GM18858 (cell line): Measurements from ENCODE around the gene UGT1A3.
"Not testable (repeated sequence)": the region's sequence is repeated elsewhere in the genome, so short reads cannot be mapped to it uniquely, and the experiment has no call there.

Source experiments
- ATAC-seq: cut with Tn5 transposase; IDR thresholded peaks from one replicate; pipeline ENCODE4 v1.9.1; 2021; ENCODE audit not compliant: unreplicated experiment

Gene UGT1A3

DNA sequence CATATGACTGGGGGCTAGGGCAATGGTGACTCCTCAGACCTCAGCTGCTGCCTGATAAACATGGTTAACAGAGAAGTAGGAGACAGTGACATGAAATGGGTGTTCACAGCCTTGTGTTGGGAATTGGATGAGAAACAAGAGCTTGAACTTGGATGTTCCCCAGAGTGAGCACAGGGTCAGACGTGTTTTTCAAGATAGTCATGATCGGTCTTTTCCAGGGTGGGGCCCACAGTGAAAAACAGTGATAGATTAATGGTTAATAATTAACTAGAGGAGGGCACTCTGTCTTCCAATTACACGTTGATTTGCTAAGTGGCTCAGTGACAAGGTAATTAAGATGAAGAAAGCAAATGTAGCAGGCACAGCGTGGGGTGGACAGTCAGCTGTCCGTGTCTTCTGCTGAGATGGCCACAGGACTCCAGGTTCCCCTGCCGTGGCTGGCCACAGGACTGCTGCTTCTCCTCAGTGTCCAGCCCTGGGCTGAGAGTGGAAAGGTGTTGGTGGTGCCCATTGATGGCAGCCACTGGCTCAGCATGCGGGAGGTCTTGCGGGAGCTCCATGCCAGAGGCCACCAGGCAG is at the start of gene UGT1A3:
TSS of gene UGT1A3 (plus strand) at position 320 of the 579 bp plus-strand sequence. CDS start at position 405, 85 bp downstream.
- ATAC-seq, result no peak

DNA sequence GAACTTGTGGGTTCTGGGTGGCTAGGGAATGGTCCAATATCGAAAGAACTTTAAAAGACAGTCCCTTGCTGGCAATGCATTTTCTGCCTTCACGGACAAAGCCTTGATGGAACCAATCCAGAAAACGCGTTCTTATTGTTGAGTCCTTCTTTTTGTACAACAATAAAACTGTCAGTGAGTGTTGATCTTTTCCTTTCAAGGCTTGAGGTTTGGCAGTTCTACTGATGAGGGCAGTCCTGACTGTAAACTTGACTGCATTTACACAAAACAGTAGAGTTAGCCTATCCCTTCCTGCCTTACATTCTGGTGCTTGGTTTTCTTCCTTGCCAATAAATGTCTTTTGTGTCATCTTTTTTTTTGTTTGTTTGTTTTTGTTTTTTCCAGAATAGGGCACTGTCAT is 49.6 kb upstream of the UGT1A3 start:
- ATAC-seq, result no peak

DNA sequence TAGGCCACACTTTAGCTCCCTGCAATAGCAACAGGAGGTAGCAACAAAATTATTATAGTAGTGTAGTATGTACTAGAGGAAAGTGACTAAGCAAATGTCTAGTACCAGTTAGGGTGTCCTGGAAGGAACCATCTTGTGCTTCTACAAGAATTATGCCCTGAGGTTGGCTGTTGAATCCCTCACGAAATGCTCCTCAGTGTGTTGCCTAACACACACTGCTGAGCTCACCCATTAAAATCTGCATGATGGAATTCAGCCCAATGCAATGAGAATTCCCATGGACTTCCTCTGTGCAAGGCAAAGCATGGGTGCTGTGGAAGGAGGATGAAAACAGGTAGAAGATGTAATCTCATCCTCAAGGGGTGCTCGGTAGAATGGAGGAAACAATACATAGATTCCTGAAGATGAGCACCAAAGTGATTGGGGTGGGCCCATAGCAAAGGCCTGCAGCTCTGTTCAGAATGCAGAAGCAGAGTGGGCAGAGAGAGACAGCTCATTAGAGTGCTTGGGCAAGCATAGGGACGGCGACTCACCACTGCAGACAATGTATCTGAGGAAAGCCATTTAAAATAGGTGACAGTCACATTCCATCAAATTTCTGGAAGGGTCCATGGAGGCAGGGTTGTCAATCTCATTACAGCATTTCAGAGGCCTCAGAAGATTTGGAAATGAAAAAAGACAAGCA is 48.3 kb upstream of the UGT1A3 start:
- no peak for ATAC-seq

DNA sequence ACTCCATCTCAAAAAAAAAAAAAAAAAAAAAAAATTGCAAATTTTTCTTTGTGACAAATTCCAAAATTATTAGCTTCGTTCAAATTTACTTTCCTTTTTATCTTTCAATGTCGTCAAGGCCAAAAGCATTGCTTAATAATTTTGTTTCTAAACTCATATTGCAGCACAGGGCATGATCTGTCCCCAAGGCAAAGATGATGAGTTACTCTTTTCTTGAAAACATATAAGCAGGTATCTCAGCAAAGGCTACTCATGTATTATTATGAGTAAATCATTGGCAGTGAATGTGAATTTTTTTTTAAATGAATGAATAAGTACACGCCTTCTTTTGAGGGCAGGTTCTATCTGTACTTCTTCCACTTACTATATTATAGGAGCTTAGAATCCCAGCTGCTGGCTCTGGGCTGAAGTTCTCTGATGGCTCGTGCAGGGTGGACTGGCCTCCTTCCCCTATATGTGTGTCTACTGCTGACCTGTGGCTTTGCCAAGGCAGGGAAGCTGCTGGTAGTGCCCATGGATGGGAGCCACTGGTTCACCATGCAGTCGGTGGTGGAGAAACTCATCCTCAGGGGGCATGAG is 47.2 kb upstream of the UGT1A3 start, which contains the start of gene UGT1A7:
TSS of gene UGT1A7 (plus strand) at position 381 of the 579 bp plus-strand sequence. CDS start at position 418, 37 bp downstream.
- ATAC-seq, result no peak

DNA sequence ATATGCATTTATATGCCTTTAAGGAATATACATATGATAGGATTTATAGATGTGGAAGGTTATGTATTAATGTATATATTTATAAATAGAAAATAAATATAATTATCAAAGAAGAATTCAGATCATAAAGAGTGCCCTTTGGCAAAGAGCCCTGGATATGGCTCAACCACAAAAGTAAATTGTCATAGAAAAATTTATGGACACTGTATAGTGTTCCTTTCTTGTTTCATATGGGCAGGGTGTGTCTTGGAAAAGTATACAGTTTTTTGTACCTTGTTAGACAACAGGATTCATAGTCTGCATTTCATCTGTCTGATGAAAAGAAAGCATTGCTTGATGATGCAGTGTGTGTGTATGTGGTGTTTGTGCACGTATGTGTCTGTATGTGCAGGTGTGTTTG is 44.2 kb upstream of the UGT1A3 start:
- no peak for ATAC-seq

DNA sequence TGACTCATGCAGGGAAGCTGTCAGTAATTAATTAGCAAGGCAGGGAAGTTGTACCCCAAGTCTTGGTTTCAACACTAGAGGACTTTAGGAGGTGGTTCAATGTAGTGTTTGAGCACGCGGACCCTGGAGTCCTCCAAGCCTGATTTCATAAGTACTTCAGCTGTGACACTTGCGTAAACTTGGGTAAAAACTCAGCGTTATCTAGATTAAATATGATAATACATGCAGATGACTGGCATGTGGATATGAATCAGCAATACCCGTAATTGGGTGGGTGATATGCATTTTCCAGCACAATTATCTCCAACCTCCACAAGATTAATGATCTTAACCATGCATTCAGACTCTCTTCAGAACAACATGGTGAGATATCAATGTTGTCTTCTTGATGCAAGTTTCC is 41.9 kb upstream of the UGT1A3 start:
- no peak for ATAC-seq

DNA sequence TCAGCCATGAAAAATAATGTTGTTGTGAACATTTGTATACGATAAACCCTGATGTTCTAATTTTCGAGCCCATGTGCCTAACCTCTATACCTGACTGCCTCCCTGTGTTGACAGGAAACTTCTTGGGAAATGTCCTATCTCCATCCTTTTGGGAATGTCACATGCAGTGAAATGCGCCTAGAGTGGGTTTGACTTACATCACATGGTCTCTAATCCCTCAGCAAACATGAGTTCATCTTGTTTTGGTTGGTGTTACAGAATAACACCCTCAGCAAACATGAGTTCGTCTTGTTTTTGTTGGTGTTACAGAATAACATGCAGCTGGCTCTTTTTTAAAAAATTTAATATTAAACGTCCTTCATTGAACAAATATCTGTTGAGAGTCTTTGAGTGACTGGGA is 40.5 kb upstream of the UGT1A3 start:
- ATAC-seq, result no peak

DNA sequence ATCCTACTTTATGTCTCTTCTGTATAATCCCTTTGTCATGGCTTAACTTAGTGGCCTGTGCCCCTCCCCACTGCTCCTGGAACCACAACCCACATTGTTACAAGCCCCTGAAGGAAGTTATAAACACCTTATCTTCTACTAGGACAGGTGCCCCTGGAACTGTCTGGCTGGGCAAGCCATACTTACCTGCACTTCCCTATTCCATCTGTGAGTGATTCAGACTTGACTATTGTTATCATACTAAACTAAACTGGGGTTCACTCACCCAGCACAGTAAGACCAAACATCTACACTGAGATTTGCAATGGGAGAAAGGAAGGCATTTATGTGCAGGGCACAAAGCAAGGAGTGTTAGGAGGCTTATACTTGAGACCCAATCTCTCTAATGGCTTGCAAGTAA is 39.8 kb upstream of the UGT1A3 start:
- no peak for ATAC-seq

DNA sequence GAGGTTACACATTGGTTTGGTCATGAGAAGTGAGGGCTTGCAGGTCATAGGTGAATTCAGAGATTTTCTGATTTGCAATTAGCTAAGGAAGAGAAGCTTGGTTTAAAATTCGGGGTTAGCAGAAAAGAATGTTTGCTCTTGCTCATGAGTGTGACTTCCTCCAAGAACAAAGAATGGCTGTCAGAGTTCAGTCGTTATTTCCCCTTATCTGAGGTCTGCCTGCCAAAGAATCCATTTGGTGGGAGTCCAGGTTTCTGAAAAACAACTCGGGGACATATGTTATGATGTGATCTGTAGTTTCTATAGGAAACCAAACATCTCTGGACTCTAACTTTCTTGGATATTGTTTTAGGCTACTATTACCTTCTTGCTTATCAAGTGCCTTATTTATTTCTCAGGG is 39.3 kb upstream of the UGT1A3 start:
- no peak for ATAC-seq

DNA sequence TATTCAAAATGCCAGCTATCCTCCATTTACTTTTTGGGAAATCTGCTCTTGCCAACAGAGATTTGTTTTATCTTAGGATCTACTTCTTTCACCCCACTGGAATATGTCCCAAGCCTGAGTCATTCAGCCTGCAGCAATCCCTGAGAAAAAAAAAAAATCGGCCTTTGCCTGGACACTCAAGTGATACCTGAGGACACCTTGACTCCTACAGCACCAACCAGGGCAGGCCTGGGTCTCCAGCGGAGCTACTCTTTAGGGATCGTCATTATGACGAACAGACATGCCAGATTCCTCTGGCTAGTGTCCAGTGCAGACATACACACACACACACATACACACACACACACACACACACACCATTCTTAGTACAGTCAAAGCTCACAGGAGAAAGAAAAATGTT is 38.4 kb upstream of the UGT1A3 start:
- no peak for ATAC-seq

DNA sequence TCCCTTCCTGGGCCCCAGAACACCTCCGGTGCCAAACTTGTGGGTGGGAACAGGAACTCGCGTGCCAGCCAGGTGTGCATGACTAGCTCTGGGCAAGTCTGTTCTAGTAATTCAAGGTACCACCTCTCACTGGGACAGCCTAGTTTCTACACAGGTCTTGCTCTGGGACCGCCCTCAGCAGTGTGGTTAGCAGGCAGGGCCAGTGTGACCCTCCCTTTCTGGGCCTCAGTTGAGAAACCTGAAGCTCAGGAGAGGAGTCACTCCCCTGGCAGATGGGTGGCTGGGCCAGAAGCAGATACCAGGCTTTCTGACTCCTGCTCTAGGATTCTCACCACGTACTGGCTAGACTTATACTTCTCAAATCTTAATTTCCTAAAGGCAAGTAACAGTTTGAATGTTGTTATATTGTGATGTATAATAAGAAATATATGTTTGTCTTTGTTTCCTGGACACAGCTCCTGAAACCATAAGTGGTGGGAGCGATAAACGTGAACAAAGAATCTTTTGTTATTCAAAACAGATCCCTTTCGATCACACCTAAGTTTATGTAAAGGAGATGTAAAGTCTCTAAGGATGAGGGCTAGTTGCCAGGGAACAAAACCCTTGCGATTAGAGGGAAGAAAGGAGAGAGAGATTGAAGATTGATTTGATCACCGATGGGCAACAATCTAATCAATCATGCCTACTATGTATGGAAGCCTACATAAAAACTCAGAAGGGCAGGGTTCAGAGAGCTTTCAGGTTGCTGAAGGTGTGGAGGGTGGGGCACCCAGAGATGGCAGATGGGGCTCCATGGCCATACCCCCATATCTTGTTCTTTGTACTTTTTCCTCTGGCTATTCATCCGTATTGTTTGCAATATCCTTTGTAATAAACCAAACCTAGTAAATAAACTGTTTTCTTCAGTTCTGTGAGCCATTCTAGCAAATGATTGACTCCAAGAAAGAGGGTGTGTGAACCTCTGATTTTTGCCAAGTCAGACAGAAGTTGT is 37.1 kb upstream of the UGT1A3 start:
- ATAC-seq, result no peak

DNA sequence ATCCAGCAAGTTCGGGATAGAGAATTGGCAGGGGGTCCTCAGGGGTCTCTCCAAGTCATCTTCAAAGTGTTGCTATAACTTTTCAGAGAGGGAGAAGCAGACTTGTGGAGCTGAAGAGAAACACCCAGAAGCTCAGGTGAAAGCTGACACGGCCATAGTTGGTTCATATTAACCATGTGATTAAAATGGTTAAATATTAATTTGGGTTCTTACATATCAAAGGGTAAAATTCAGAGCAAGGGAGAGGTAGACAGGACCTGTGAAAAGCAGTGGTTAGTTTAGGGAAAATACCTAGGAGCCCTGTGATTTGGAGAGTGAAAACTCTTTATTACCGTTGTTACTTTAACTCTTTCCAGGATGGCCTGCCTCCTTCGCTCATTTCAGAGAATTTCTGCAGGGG is 36.2 kb upstream of the UGT1A3 start, which contains the start of gene UGT1A6:
TSS of gene UGT1A6 (plus strand) at position 243 of the 400 bp plus-strand sequence. CDS start at position 358, 115 bp downstream.
- ATAC-seq, result no peak

DNA sequence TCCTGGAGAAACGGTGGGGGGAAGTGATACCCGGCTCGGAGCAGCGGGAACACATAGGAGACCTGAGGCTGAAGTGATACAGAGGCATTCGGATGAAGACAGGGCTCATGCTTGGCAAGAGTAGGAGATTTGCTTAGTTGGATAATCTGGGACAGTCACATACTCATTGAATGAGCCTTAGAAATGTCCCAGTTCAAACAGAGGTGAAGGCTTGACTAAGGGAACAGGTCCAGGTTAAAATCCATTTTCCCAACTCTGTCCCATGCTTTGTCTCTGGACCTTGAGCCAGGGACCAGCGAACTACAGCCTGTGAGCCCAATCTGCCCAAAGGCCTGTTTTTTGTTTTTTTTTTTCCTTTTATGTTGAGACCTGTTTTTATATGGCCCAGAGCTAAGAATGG is 34.9 kb upstream of the UGT1A3 start:
- ATAC-seq, result no peak

DNA sequence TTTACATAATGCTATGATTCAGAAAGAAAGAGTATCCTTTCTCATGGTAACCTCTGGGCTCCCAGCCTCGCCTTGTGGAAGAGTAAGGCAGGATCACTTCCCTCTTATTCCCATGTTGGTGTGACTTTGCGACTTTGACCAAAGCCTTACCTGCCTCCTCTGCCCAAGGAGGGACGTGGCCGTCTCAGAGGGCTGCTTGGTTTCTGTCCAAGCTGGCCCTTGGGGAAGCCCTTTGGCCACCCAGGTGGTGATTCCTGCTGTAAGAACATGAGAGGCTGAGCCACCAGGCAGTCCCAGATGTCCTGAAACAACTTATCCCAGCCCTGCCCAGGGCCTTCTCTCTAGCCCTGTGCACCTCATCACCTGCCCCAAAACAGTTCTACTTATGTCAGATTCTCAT is 30.1 kb upstream of the UGT1A3 start:
- ATAC-seq, result no peak

DNA sequence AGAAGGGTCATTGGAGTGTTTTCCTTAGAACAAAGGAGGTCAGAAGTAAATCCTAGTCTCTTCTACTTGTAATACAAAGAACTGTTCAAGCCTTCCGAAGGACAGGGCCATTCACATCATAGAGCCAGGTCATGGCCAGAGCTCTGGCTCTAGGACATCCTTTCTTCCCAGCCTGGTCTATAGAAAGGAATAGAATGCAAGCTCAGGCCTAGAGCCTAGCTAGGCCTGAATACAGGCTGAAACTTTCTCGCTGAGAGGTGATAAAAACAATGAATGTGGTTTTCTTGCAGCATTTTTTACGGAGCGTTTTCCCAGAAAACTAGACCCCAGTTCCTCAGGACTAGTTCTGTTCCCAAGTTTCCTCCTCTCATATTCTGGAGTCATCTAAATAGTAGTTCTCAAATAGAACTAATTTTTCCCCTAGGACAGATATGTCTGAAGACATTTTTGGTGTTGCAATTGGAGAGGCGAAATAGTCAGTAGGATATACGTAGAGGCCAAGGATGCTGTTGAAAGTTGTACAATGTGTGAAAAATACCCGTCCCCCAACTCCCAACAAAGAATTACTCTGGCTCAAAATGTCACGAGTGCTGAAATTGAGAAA is 29.3 kb upstream of the UGT1A3 start:
- no peak for ATAC-seq

DNA sequence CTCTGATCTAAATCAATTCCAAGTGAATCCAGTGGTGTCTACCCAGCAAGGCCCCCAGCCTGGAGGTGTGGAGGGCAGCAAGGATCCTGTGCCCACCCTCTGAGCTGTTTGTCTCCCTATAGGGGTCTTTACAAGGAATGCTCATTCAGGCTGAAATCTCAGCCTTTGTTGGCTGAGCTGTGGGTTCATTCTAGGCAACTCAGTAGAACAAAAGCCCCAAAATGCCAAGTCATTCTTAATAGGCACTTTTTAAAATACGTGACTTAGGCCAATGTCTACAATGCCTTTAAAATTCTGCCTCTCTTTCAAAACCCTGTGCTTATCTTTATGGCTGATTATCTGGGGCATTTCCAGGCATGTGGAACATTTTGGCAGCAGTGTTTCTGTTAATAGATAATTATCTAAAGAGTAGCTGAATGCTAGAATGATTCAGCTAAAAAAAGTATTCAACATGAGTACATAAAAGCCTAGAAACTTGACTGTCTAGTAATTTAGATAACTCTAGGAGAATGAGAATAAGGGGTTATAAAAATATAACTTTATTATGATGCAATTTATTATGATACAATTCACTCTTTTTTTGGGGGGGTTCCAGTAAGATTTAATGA is 28.7 kb upstream of the UGT1A3 start:
- no peak for ATAC-seq

DNA sequence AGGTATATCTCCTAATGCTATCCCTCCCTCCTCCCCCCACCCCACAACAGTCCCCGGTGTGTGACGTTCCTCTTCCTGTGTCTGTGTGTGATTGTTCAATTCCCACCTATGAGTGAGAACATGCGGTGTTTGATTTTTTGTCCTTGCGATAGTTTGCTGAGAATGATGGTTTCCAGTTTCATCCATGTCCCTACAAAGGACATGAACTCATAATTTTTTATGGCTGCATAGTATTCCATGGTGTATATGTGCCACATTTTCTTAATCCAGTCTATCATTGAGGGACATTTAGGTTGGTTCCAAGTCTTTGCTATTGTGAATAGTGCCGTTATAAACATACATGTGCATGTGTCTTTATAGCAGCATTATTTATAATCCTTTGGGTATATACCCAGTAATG is 28.0 kb upstream of the UGT1A3 start:
- not testable (repeated sequence) for ATAC-seq

DNA sequence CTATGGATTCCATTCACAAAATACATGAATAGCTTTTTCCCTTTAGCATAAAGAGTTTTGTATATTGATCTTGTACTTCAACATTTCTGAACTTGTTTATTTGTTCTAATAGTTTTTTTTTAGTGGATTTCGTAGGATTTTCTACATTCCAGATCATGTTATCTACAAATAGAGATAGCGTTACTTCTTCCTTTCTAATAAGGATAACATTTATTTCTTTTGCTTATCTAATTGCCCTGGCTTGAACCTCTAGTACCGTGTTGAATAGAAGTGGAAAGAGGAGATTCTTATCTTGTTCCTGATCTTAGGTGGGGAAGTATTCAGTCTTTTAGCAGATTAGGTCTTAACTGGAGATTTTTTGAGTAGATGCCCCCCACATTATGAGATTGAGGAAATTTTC is 26.6 kb upstream of the UGT1A3 start:
- ATAC-seq, result no peak

DNA sequence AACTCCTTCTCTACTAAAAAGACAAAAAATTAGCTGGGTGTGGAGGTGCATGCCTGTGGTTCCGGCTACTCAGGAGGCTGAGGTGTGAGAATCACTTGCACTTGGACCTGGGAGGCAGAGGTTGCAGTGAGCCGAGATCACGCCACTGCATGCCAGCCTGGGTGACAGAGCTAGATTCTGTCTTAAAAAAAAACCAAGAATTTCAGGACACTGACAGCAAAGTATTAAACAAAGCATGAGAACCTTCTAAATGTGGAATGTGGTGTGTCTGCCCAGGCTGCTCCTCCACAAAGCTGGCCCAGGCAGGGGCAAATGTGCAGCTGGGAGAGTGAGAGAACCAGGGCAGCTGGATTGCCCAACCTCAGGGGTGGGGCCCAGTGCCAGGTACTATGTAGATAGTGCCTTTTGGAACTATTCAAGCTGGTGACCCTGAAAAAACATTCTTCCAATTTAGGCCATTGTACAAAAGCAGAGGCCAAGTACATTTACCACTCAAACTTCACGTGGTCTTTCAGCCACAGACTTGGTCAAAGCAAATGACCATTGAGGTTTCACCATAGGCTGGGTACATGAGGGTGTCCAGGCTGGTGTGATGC is 22.8 kb upstream of the UGT1A3 start:
- ATAC-seq, result no peak

DNA sequence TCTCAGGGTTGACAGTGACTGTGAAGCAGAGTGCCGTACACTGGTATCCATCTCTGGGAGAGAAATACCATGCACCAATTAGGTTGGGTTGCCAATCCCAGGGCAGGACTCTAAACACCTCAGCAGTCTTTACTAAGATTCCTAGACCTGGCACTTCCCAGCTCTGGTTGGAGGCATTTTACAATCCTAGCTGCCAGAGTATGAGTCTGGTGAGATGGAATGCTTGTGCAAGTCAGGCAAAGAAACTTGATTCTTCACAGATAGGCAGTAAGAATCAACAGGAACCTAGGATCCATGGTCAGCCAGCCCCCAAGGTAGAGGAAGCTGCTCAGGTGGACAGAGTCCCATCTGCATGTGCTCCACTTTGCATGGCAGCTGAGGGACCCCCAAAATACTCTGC is 22.1 kb upstream of the UGT1A3 start:
- no peak for ATAC-seq
